Measurements from ENCODE around the gene ZNF77.
"Not testable (repeated sequence)": the region's sequence is repeated elsewhere in the genome, so short reads cannot be mapped to it uniquely, and the experiment has no call there.

The ZNF77 gene

GRCh38 chr19:2978166-2978767 is 33.5 kb upstream of the ZNF77 start:
- Mint-ChIP-seq H3K4me3 (no peak overlapping the region), H3K36me3 (no peaks in the 10 kb centered on the region), H3K4me1 (ENCODE audit: low read depth) (peaks cover 17% of the 10 kb centered on the region), H3K27me3 (no peaks in the 10 kb centered on the region), H3K9me3 (ENCODE audit: low read depth) (no peaks in the 10 kb centered on the region), H3K27ac (no peak overlapping the region)

- no peaks in the 10 kb centered on the region for H3K36me3 Mint-ChIP-seq
- H3K27ac Mint-ChIP-seq = no peak overlapping the region
- no peaks in the 10 kb centered on the region for H3K27me3 Mint-ChIP-seq
- H3K9me3 Mint-ChIP-seq (ENCODE audit: low read depth) = no peaks in the 10 kb centered on the region
- peak overlapping the region; percentile 63 for H3K4me3 Mint-ChIP-seq
- H3K4me1 Mint-ChIP-seq (ENCODE audit: low read depth) = peaks cover 17% of the 10 kb centered on the region
Measured at GRCh38 chr19:2977746-2978138, 33.0 kb upstream of the ZNF77 start.

GRCh38 chr19:2977001-2977745 is 32.4 kb upstream of the ZNF77 start, which contains the start of gene TLE6:
Gene TLE6, plus strand, starts transcription at chr19:2977564. Its CDS starts 670 bp downstream, at chr19:2978234.
- no peaks in the 10 kb centered on the region for H3K9me3 Mint-ChIP-seq (ENCODE audit: low read depth)
- no peaks in the 10 kb centered on the region for H3K27me3 Mint-ChIP-seq
- H3K36me3 Mint-ChIP-seq = no peaks in the 10 kb centered on the region
- H3K4me1 Mint-ChIP-seq (ENCODE audit: low read depth) = peaks cover 17% of the 10 kb centered on the region
- peak within 1 kb of the TSS; percentile 91 for H3K27ac Mint-ChIP-seq
- peak within 1 kb of the TSS; percentile 94 for H3K4me3 Mint-ChIP-seq

- H3K9me3 Mint-ChIP-seq (ENCODE audit: low read depth) = no peaks in the 10 kb centered on the region
- H3K27me3 Mint-ChIP-seq = no peaks in the 10 kb centered on the region
- peak overlapping the region; percentile 91 for H3K27ac Mint-ChIP-seq
- no peaks in the 10 kb centered on the region for H3K36me3 Mint-ChIP-seq
- H3K4me1 Mint-ChIP-seq (ENCODE audit: low read depth) = peaks cover 17% of the 10 kb centered on the region
- H3K4me3 Mint-ChIP-seq = peak overlapping the region; percentile 94
Measured at GRCh38 chr19:2976609-2977000, 31.8 kb upstream of the ZNF77 start.

- Mint-ChIP-seq H3K4me1 (ENCODE audit: low read depth) (peaks cover 17% of the 10 kb centered on the region), H3K27me3 (no peaks in the 10 kb centered on the region), H3K4me3 (peak overlapping the region; percentile 23), H3K9me3 (ENCODE audit: low read depth) (no peaks in the 10 kb centered on the region), H3K36me3 (no peaks in the 10 kb centered on the region), H3K27ac (no peak overlapping the region)
Measured at GRCh38 chr19:2974342-2975041, 29.7 kb upstream of the ZNF77 start.

- Mint-ChIP-seq H3K4me1 (ENCODE audit: low read depth) (peaks cover 17% of the 10 kb centered on the region), H3K9me3 (ENCODE audit: low read depth) (no peaks in the 10 kb centered on the region), H3K27me3 (no peaks in the 10 kb centered on the region), H3K27ac (no peak overlapping the region), H3K4me3 (no peak overlapping the region), H3K36me3 (no peaks in the 10 kb centered on the region)
Measured at GRCh38 chr19:2973229-2973628, 28.5 kb upstream of the ZNF77 start.

- H3K27ac Mint-ChIP-seq = no peak overlapping the region
- H3K36me3 Mint-ChIP-seq = no peaks in the 10 kb centered on the region
- H3K4me1 Mint-ChIP-seq (ENCODE audit: low read depth) = peaks cover 6% of the 10 kb centered on the region
- no peaks in the 10 kb centered on the region for H3K27me3 Mint-ChIP-seq
- no peak overlapping the region for H3K4me3 Mint-ChIP-seq
- no peaks in the 10 kb centered on the region for H3K9me3 Mint-ChIP-seq (ENCODE audit: low read depth)
Measured at GRCh38 chr19:2970201-2970835, 25.5 kb upstream of the ZNF77 start.

- H3K4me3 Mint-ChIP-seq = no peak overlapping the region
- H3K27me3 Mint-ChIP-seq = no peaks in the 10 kb centered on the region
- H3K36me3 Mint-ChIP-seq = no peaks in the 10 kb centered on the region
- no peaks in the 10 kb centered on the region for H3K9me3 Mint-ChIP-seq (ENCODE audit: low read depth)
- H3K27ac Mint-ChIP-seq = no peak overlapping the region
- H3K4me1 Mint-ChIP-seq (ENCODE audit: low read depth) = no peaks in the 10 kb centered on the region
Measured at GRCh38 chr19:2969104-2969504, 24.3 kb upstream of the ZNF77 start.

GRCh38 chr19:2967972-2968371 is 23.2 kb upstream of the ZNF77 start:
- no peak overlapping the region for H3K27ac Mint-ChIP-seq

GRCh38 chr19:2964874-2965273 is 20.1 kb upstream of the ZNF77 start:
- Mint-ChIP-seq H3K27ac (no peak overlapping the region), H3K9me3 (ENCODE audit: low read depth) (no peaks in the 10 kb centered on the region), H3K4me1 (ENCODE audit: low read depth) (peaks cover 5% of the 10 kb centered on the region), H3K4me3 (no peak overlapping the region), H3K27me3 (no peaks in the 10 kb centered on the region), H3K36me3 (peaks cover 2% of the 10 kb centered on the region)

More at GRCh38 chr19:2967972-2968371, 23.2 kb upstream of the ZNF77 start:
- Mint-ChIP-seq H3K4me3 (no peak overlapping the region), H3K36me3 (peaks cover 2% of the 10 kb centered on the region), H3K4me1 (ENCODE audit: low read depth) (no peaks in the 10 kb centered on the region), H3K27me3 (no peaks in the 10 kb centered on the region), H3K9me3 (ENCODE audit: low read depth) (no peaks in the 10 kb centered on the region)

GRCh38 chr19:2963631-2964030 is 18.9 kb upstream of the ZNF77 start:
- not testable (repeated sequence) for H3K27me3 Mint-ChIP-seq; H3K9me3 Mint-ChIP-seq (ENCODE audit: low read depth); H3K27ac Mint-ChIP-seq; H3K4me3 Mint-ChIP-seq; H3K36me3 Mint-ChIP-seq; H3K4me1 Mint-ChIP-seq (ENCODE audit: low read depth)

GRCh38 chr19:2963122-2963521 is 18.4 kb upstream of the ZNF77 start:
- H3K36me3 Mint-ChIP-seq = peaks cover 2% of the 10 kb centered on the region
- H3K4me1 Mint-ChIP-seq (ENCODE audit: low read depth) = peaks cover 5% of the 10 kb centered on the region
- H3K4me3 Mint-ChIP-seq = no peak overlapping the region
- H3K27ac Mint-ChIP-seq = no peak overlapping the region
- H3K9me3 Mint-ChIP-seq (ENCODE audit: low read depth) = no peaks in the 10 kb centered on the region
- no peaks in the 10 kb centered on the region for H3K27me3 Mint-ChIP-seq

GRCh38 chr19:2962018-2962670 is 17.4 kb upstream of the ZNF77 start:
- H3K4me1 Mint-ChIP-seq (ENCODE audit: low read depth) = peaks cover 5% of the 10 kb centered on the region
- H3K27ac Mint-ChIP-seq = no peak overlapping the region
- peaks cover 2% of the 10 kb centered on the region for H3K36me3 Mint-ChIP-seq
- no peaks in the 10 kb centered on the region for H3K27me3 Mint-ChIP-seq
- H3K9me3 Mint-ChIP-seq (ENCODE audit: low read depth) = no peaks in the 10 kb centered on the region
- peak overlapping the region; percentile 25 for H3K4me3 Mint-ChIP-seq

GRCh38 chr19:2960120-2960519 is 15.3 kb upstream of the ZNF77 start:
- Mint-ChIP-seq H3K36me3 (peaks cover 2% of the 10 kb centered on the region), H3K27me3 (no peaks in the 10 kb centered on the region), H3K4me3 (no peak overlapping the region), H3K4me1 (ENCODE audit: low read depth) (peaks cover 5% of the 10 kb centered on the region), H3K9me3 (ENCODE audit: low read depth) (no peaks in the 10 kb centered on the region), H3K27ac (no peak overlapping the region)
